Head of caudate nucleus (tissue), 42 donors: Measurements from ENCODE around the gene GRAMD1B.

ENCODE experiments used
- DNase-seq, 42 donors: peaks; one replicate each; pipeline versions ENCODE4 v3.0.0 to v3.0.0-alpha.2; 2020 to 2021; ENCODE audit warnings: mixed read lengths in 7 of 42
- intact Hi-C: fragments of 100-400 bp; cut with DNase I; formaldehyde crosslinking; loops from one replicate; pipeline ENCODE4 v1.15.0; 2022

GRAMD1B gene

DNA sequence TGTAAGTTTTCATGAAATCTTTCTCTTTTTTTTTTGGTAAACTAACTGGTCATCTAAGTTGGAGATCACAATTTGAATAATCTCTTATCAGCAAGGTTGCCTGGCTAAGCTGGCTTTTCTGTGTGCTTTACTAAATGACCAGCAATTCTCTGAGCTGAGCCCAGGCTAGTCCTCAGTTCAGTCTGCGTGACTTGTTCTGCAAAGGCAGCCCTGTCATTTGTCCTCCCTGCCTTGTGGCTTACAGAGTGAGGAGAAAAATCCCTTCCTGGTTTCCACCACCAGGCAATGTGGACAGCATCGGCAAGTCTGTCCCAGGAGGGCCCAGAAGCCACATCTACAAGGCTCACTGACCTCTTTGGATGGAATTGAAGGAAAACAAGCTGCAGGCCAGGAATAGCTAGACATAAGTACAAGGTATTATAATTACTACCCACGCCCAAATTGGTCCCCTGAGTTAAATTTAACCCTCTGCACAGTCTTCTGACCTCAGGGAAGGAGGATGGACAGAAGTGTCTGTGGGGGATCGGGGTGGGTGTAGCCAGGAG, 115.7 kb downstream of the GRAMD1B start:
- intact Hi-C loops, result no loop called here

DNA sequence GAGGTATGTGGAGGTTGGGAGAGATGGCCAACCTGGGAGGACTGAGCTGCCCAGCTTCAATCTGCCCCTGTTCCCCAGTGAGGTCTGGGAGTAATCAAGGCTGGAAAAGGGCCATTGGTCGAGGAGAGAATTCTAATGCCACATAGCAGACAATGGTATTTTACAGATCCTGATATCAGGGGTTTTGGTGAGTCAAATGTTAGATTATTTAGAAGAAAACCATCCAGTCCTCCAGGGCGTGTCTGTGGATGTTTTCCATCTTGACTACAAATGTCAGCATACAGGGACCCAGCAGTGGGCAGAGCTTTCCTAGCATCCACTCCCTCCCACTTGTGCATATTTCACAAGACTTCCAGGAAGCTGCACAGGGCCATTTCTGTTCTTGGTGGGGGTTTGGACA, 116.4 kb downstream of the GRAMD1B start:
- DNase-seq, result no peak
- intact Hi-C loops, result no loop called here

More for the DNA sequence above, 115.7 kb downstream of the GRAMD1B start:
- no peak for DNase-seq

DNA sequence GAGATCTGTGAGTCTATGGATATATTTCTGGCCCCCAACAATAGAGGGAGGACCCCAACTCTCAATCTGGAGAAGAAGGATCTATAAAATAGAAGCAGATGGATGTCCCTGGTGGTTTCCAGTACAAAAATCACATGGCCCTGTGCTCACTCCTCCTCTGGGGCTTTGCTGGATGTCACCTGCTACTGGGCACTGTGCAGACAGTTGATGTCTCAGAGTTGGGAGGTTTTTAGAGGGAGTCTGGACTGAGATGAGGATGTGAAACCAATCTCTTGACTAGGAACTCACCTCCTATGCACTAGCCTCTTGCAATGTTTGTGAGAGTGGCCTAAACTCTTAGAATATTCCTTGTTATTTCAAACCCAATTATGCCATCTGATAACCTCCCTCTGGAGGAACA, 117.1 kb downstream of the GRAMD1B start:
- intact Hi-C loops, result no loop called here
- no peak for DNase-seq

DNA sequence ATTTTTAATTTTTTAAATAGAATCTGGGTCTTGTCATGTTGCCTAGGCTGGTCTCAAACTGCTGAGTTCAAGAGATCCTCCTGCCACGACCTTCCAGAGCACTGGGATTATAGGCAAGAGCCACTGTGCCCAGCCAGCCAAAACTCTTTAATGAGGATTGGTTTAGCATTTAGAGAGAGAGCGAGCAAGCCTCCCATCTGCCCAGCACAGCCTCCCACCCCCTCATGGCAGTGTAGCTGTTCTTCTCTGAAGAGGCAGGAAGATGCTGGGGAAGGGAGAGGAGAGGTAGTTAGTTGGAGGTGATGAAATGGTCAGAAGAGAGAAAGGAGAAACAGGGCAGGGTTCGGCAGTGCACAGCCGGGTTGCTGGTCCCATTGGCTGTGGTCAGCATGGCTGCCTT, 118.7 kb downstream of the GRAMD1B start:
- no peak for DNase-seq
- intact Hi-C loops, result no loop called here

DNA sequence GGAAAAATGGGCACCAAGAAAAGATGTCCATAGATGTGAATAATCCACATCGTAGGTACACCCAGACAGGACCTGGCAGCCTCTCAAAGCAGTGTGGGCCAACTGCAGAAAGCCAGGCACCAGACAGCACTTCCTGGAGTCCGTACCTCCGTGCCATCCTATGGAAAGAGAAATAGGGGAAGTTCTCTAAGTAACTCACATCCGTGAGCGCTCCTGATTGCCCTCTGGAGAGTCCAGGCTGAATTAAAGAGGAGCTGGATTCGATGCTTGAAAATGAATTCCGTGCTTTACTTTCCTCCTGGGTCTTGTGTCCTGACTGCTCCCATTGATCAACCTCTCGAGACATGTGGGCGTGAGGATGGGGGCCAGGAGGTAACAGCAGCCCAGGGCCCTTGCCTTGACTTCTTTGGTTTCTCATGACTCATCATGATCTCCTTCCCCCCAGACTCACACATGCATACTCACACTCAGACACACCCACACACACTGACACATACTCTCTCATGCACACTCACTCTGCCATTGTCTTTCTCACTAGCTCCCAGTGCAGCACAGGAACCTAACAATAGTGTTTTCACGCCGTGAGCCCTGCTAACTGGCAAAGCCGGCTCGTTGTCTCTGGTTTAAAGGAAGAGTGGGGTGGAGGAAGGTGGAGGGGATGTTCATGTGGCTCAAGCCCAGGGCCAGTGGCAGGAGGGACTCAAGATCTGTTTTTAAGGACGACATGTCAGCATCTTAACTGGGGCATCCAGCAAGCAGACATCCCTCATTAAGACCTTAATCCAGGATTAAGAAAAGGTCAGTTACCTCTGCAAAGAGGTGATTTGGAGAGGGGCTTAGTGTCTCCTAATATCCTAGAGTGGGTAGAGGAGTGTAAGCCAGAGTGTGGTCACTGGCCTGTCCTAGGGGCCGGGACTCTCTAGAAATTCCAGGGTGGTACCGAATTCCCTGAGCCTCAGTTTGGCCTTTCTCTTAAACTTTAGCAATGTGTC, 120.2 kb downstream of the GRAMD1B start:
- no peak for DNase-seq
- intact Hi-C loops, result loop anchor here (5.0 kb wide), 1 partner anchor 38 kb away; no protein-coding TSS in a partner anchor

DNA sequence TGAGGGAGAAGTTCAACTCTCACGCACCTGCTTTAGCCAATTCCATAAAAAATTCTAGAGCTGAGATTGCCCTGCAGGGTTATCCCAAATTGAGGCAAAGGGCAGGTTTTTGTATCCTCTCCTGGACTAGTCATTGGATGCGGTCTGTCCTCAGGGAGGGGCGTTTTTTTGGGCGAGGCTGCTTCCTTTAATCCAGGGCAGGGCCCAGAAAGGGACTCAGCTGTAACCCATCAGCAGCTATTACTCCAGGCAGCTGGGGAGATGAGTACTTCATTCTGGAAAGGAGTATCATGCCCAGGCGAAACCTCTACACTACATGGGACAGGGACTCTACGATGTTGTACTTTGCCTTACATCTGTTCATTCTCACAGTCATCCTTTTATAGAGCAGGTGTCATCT, 121.0 kb downstream of the GRAMD1B start:
- intact Hi-C loops, result loop anchor here (5.0 kb wide), 1 partner anchor 39 kb away; no protein-coding TSS in a partner anchor
- no peak for DNase-seq

DNA sequence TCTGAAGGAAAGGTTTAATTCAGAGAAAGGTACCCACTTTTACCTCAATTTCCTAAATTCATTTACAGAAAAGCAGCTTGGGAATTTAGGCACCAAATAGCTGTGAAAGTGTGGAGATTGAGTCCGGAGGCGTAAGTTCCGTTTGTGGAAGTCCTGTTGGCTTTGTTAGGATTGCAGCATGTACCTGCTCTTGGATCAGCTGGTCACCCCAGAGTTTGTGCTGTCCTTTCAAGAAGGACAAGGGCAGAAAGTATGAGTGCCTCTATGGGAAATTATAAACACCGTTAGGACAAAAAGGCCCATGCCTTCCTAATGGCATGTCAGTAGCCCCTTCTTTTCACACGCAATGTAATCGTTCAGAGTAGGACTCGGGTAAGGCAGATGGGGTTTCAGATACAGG, 126.6 kb downstream of the GRAMD1B start:
- DNase-seq, result no peak
- intact Hi-C loops, result no loop called here

DNA sequence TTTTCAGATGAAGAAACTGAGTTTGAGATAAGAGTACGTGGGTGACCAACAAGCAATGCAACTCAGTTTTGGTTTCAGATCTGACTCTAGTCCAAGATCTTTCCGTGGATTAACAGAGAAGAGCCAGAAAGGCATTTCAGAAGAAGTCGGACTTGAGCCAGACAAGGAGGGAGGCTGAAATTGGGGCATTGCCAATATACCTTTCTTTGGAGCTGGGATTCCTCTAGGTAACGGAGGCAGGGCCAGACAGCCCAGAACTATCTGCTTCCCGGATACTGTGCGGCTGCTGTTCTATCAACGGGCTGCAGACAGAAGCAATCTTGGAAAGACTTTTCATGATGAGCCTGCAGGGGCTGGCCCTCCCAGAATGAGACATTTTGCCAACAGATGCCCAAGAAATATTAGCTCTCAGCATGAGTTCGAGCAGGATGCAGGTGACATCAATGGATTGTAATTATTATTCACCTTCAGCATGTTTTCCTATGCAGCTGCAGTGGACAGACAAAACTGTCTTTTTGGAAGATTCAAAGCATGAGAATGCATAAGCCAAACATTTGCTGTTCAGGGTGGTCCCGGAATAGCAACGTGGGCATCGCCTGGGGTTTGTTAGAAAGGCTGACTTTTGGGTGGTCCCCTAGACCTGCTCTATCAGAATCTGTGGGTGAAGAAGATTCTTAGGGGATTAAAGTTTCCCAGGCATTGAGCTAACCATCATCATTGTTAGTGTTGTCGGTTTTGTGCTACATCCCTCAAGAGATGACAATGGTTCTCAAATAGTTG, 128.7 kb downstream of the GRAMD1B start:
- intact Hi-C loops, result no loop called here
- DNase-seq, result no peak

DNA sequence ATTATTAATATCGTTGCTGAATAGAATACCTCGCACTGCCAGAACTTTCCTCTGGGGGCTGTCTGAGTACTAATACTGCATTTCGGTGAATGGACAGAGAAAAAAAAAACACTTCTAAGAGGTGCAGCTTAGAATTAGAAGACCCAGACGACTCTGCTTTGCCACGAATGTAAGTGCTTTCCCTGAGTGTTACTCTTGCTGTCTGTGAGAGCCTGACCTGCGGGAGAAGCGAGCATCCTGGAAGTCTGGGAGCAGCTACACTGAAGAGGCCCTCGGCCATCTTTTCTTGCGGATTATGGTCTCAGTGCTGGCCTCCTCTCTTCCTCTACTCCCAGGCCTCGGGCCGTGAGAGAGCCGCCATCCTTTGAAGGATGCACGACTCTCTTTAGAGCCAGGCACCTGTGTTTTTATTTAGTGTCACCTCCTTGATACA, 129.5 kb downstream of the GRAMD1B start:
- intact Hi-C loops, result no loop called here
- peak in 7 of 42 donors; percentile 14 to 48 (median 33) for DNase-seq

DNA sequence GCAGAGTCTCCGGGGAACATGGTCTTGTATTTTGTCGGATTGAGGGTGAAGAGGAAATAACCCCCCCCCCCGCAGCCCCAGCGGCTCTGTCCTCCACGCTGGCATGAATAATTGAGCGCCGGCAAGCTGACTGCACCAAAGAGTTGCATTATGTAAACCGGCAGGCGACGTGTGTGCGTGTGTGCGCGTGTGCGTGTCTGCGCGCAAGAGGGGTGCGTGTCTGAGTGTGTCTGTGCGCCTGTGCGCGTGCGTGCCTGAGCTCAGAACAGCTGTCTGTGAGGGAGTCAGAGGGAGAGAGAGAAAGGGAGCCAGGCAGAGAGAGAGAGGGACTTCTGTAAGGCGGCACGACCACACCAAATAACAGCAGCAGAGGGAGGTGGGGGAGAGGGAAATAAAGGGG, 129.9 kb downstream of the GRAMD1B start:
- intact Hi-C loops, result no loop called here
- peak; percentile 60 to 93 (median 83) for DNase-seq

DNA sequence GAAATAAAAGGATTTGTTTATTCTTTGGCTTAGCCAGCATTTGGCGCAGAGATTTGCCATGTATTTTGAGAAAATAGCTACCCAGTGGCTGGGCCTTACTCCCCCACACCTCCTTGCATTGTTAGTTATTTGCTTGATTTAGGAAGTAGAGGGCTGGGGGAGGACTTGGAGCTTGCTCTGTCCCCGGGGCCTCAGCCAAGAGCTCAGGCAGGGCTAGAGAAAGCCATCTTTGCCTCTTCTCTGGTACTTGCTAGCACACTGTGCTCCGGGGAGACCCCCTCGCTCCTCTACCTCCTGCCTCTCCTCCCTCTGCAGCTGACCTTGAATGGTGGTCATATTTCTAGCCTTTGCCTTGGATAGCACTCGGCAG, 131.3 kb downstream of the GRAMD1B start:
- peak in 17 of 42 donors; percentile 25 to 62 (median 45) for DNase-seq
- intact Hi-C loops, result no loop called here

DNA sequence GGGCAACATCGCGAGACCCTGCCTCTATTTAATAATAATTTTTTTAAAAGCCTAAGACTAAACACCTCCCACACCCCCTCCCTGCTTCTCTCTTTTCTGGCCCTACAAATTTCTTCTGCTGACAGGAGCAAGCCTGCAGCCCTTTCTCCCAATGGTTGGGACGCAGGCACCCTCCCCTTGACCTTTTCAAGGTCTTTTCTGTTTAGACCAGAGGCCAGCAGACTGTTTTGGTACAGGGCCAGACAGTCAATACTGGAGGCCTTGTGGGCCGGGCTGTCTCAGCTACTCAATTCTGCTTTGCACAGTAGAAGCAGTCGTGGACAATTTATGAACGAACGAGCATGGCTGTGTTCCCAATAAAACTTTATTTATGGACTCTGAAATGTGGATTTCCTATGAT, 132.1 kb downstream of the GRAMD1B start:
- DNase-seq, result peak in 6 of 42 donors; percentile 20 to 43 (median 38)
- intact Hi-C loops, result no loop called here

DNA sequence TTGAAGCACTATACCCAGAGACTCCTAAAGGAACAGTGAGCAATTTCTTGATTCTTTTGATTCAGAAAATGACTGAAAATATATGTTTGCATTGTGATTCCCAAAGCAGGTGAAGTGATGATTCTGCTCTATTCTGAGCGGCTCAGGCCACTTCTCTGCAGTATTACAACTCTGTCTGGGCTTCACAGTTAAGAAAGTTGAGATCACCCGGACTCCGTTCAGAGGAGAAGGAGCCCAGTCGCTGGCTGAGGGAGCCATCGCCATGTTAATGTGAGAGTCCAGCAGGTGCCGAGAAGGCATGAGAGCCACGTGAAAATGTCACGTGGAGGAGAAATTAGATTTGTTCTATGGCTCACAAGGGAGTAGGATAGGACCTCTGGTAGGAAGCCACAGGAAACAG, 132.8 kb downstream of the GRAMD1B start:
- intact Hi-C loops, result no loop called here
- peak in 1 of 42 donors; percentile 12 for DNase-seq

DNA sequence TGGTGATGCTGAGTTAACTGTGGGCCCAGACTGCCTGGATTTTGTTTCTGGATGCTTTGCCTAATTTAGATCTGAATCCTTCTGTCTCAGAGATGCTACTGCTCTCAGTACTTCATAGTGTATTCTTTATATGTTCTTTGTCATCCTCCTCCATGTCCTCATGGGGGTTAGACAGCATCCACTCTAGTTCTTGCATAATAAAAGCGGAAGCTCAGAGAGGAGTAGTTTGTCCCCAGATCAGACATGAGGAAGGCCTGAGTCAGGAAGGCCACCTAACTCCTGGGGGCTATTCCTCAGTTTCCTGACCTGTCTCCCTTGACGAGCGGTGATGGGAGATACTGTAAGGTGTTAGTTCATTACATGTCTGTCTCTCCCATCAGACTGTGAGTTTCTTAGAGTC, 134.2 kb downstream of the GRAMD1B start:
- DNase-seq, result no peak
- intact Hi-C loops, result no loop called here

DNA sequence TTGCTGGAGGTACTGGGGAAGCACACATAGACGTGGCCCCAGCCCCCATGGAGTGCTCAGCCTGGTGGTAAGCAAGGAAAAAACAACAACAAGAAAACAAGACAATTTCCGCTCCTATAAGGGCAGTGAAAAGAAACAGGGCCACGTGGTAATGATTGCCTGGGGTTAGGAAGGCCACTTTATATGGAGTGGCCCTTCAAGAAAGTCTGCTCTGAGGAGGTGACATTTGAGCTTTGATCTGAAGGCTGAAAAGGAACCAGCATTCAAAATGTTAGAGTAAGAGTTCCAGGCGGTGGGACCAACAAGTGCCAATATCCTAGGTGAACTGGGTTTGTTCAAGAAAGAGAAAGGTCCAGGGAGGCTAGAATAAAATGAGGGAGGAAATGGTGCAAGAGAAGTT, 136.8 kb downstream of the GRAMD1B start:
- no peak for DNase-seq

DNA sequence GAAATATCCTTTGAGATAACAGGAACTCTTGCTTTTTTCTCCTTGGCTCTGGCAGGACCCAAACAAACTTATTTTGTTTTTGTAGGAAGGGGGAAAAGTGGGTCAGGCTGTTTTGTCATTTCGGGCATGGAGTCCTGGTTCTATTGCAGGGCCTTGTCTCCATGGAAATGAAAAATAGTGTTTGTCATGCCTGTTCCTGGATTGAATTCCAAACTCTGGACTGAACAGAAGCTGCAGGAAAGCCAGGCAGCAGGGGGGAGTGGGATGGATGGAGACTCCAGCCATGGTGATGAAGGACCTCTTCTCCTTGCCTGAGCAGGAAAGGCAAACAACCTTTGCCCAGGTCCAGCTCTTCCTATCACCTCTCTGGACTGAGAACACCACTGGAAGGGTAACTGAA, 137.4 kb downstream of the GRAMD1B start:
- DNase-seq, result peak in 7 of 42 donors; percentile 24 to 72 (median 45)
- intact Hi-C loops, result no loop called here

More for the DNA sequence above, 136.8 kb downstream of the GRAMD1B start:
- intact Hi-C loops, result no loop called here

DNA sequence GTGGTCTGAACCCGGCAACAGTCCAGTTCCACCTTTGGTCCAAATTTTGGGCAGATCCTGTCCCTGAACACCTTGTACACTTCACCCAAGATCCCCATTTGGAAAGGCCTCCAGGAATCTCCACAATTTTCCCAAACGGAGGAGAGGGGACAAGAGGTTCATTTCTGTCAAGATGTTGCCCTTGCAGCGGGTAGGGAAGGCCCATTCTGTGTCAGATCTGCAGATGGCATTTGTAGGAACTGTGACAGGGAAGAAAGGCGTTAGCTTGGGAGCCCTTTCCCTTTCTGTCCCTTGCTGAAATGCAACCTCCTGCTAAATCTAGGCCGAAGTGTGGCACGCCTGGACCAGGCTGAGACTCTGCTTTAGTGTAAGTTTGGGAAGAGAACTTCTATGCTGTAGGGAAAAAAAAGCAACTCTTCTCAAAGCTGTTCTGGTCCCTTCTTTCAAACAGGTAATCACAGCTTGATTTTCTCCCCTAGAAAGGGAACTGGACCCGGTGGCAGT, 138.3 kb downstream of the GRAMD1B start:
- intact Hi-C loops, result no loop called here

DNA sequence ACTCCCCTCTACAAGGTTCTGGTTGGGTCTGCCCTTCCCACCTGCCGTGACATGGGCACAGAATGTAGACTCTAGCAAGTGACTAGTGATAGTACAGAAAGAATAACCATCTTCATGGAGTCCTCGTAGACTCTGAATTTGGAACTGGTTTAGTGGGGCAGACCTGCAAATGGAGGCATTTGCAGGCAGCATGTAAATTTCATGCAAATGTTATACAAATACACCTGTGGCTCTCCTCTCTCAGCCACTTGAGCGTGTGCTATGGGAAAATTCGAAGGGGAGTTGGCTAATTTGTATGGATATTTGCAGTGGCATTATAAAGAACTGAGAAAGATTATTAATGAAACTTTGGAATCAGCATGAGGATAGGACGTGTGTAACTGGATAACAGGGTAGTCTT, 139.3 kb downstream of the GRAMD1B start:
- intact Hi-C loops, result no loop called here
- DNase-seq, result no peak

More for the DNA sequence above, 138.3 kb downstream of the GRAMD1B start:
- no peak for DNase-seq

DNA sequence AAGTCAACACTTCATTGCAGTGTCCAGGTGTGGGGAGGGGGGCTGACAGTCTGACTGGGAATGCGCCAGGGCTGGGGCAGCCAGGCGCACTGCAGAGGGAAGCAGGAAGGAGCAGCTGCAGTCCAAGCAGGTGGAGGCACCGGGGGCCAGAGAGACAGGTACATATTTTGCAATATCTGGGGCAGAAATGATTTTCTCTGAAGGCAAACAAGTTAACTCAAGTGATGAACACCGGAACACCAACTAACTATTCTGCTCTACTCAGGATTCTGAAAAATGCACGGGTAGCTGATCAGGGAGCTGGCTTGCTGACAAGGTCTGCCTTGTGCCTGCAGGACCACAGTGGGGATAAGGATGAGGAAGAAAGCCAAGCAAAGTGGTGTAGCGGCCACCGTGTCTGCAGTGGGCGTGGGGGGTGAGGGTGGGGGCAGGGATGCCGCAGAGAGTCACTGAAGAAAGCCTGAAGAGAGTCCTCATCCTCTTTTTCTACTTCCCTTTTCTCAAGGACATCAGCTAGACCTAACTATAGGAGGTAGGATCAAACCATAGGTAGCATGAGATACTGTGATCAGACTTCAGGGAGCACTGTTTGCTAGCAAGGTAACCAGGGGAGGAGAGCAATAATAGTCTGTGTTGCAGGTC, 141.0 kb downstream of the GRAMD1B start:
- intact Hi-C loops, result no loop called here
- DNase-seq, result no peak
